ENCODE results near the gene LRBA.

DNA sequence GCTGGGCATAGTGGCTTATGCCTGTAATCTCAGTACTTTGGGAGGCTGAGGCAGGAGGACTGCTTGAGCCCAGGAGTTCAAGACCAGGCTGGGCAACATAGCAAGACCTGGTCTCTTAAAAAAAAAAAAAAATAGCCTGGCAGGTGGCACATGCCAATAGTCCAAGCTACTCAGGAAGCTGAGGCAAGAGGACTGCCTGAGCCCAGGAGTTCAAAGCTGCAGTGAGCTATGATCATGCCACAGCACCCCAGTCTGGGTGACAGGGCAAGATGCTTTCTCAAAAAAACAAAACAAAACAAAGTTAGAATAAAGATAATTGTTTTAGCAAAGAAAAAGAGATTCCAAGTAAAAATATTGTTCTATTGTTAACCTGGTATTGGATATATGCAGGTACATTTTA is 75.0 kb downstream of the LRBA start:
- TF ChIP-seq CTCF (IDR thresholded peaks at IDR 0.05; ENCODE audit: borderline replicate concordance, extremely low read depth, low read length, poor library complexity, severe bottlenecking) (no peak), EZH2 (IDR thresholded peaks at IDR 0.05; ENCODE audit: borderline replicate concordance, low read depth, low read length, severe bottlenecking) (no peak)
